GM18858 (cell line): ENCODE measurements around the gene FAM3D.
A peak's percentile ranks its signal among the peaks of the same experiment; 100 is the strongest.
"Not testable (repeated sequence)": the region's sequence is repeated elsewhere in the genome, so short reads cannot be mapped to it uniquely, and the experiment has no call there.

ENCODE experiments used
- ATAC-seq: cut with Tn5 transposase; IDR thresholded peaks from one replicate; pipeline ENCODE4 v1.9.1; 2021; ENCODE audit not compliant: unreplicated experiment

Gene FAM3D

GRCh38 chr3:58666683-58667082 lies at the start of gene FAM3D:
Gene FAM3D, minus strand, starts transcription at chr3:58666774. Its CDS starts 11,211 bp downstream, at chr3:58655563.
- ATAC-seq: no peak

GRCh38 chr3:58713715-58714401 lies 47.3 kb upstream of the FAM3D start:
- ATAC-seq: no peak

- no peak for ATAC-seq
Measured at GRCh38 chr3:58711871-58712270, 45.3 kb upstream of the FAM3D start.

- ATAC-seq: not testable (repeated sequence)
Measured at GRCh38 chr3:58708983-58709382, 42.4 kb upstream of the FAM3D start.

- no peak for ATAC-seq
Measured at GRCh38 chr3:58708116-58708791, 41.7 kb upstream of the FAM3D start.

- no peak for ATAC-seq
Measured at GRCh38 chr3:58707390-58707930, 40.9 kb upstream of the FAM3D start.

GRCh38 chr3:58706395-58707167 lies 40.0 kb upstream of the FAM3D start:
- no peak for ATAC-seq

GRCh38 chr3:58704745-58705144 lies 38.2 kb upstream of the FAM3D start:
- no peak for ATAC-seq

- not testable (repeated sequence) for ATAC-seq
Measured at GRCh38 chr3:58704304-58704703, 37.7 kb upstream of the FAM3D start.

GRCh38 chr3:58698246-58698645 lies 31.7 kb upstream of the FAM3D start:
- ATAC-seq: no peak

- no peak for ATAC-seq
Measured at GRCh38 chr3:58697561-58697960, 31.0 kb upstream of the FAM3D start.

GRCh38 chr3:58696813-58697212 lies 30.2 kb upstream of the FAM3D start:
- not testable (repeated sequence) for ATAC-seq

GRCh38 chr3:58696093-58696492 lies 29.5 kb upstream of the FAM3D start:
- no peak for ATAC-seq

GRCh38 chr3:58695284-58695683 lies 28.7 kb upstream of the FAM3D start:
- ATAC-seq: not testable (repeated sequence)

- ATAC-seq: peak; percentile 43
Measured at GRCh38 chr3:58693940-58694850, 27.6 kb upstream of the FAM3D start.

- no peak for ATAC-seq
Measured at GRCh38 chr3:58692484-58692883, 25.9 kb upstream of the FAM3D start.

GRCh38 chr3:58691997-58692396 lies 25.4 kb upstream of the FAM3D start:
- ATAC-seq: no peak

- ATAC-seq: no peak
Measured at GRCh38 chr3:58690490-58690889, 23.9 kb upstream of the FAM3D start.

- no peak for ATAC-seq
Measured at GRCh38 chr3:58688574-58688973, 22.0 kb upstream of the FAM3D start.

GRCh38 chr3:58686847-58687246 lies 20.3 kb upstream of the FAM3D start:
- ATAC-seq: no peak
